HG03095 (cell line): ENCODE data around the gene HPS6.
"Not testable (repeated sequence)": the region's sequence is repeated elsewhere in the genome, so short reads cannot be mapped to it uniquely, and the experiment has no call there.

Source experiments
- ATAC-seq: cut with Tn5 transposase; IDR thresholded peaks from one replicate; pipeline ENCODE4 v1.9.1; 2021; ENCODE audit warnings: moderate library complexity; ENCODE audit not compliant: unreplicated experiment

The HPS6 gene

DNA sequence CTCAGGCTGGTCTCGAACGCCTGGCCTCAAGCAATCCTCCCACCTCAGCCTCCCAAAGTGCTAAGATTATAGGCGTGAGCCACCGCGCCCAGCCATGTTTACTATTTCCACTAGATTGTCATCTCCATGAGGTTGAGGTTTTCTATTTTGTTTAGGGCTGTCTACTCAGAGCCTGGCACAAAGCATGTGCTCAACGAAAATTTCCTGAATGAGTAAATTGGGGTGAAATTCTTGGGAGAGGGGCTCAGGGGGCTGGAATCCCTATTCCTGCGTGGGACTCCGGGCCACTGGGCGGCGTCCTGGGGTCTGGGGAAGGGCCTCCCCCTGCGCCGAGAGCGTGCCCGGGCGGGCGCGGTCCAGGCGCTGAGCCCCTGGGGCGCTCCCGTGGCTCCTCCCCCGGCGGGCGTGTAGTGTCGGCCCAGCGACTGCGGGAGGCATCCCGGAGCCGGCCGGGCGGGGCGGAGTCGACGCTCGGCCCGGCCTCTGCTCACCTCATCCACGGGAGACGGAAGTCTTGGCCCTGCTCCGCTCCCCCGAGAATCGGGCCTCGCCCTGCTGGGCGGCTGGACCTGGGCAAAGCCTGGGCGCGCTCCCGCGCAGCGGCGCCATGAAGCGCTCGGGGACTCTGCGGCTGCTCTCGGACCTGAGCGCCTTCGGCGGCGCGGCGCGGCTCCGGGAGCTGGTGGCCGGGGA is at the start of gene HPS6:
TSS of gene HPS6 (plus strand) at position 482 of the 693 bp plus-strand sequence. CDS start at position 608, 126 bp downstream.
- ATAC-seq: peak; percentile 95

DNA sequence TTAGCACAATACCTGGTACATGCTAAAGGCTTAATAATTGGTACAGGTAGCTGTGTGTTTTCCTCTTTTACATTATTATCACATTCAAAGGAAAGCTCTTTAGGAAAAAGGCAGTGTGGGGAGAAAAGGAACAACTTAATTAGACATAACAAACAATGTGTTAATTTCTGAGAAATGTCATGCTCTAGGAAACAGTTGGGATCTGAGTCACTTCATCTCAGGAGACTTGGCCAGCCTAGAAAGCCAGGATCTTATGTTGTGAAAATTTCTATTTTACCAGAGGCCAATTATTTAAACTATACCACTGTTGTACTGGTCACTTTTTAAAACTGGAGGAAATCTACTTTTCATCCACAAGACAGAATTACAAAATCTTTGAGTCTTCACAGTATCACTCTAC is 48.7 kb upstream of the HPS6 start:
- ATAC-seq: no peak

DNA sequence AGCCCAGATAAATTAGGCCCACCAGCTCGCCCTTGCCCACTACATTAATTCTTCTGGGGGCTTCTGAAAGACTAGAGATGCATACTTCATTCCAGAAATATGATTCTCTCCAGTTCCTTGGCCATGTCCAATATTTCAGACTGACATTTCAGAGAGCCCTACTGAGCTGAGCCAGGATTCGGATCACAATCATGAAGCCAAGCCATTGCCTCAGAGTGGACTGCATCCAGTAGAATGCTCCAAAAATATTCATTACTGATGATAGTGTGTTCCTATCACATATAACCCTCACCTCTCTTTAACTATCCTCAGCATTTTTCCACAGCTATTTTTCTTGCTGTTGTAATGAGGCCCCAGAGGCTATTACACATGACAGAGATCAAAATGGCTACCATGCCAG is 47.9 kb upstream of the HPS6 start:
- ATAC-seq: no peak

DNA sequence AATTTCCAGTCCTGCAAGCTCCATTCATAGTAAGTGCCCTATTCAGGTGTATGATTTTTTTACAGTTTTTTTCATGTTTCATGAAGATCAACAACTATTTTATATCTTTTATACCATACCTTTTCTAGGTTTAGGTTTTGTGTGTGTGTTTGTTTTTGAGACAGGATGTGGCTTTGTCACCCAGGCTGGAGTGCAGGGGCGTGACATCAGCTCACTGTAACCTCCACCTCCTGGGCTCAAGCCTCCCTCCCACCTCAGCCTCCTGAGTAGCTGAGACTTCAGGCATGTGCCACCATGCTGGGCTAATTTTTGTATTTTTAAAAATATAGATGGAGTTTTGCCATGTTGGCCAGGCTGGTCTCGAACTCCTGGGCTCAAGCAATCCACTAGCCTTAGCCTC is 44.2 kb upstream of the HPS6 start:
- ATAC-seq: no peak

DNA sequence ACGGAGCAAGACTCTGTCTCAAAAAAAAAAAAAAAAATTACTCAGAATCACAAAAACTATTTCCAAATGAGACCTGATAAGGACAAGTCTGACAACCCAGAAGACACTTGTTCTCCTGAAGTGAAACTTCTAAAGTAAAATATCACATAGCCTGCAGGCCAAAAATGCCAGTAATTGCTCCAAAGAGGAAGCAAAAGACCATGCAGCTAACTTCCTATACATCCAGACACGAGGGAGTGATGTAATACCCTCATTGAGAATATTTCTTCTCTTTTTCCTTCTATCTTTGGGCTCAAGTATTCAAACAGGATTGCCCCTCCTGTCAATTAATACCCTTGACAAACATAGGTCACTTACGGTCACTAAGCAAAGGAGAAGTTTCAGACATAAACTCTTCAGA is 40.4 kb upstream of the HPS6 start:
- ATAC-seq: no peak

DNA sequence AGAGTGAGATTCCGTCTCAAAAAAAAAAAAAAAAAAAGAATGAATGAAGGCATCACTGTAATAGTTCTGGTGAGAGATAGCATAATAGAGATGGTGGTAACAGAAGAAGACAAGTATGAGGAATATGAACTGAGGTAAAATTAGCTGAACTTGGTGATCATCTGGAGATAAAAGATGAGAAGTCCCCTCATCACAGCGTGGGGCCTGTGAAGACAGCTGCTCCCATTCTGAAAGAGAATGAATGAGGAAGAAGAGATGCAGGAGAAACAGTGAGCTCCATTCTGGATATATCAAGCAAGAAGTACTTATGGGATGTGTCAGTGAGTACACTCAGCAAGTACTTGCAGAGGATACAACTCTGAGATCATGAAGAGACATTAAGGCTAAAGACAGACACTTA is 37.9 kb upstream of the HPS6 start:
- no peak for ATAC-seq

DNA sequence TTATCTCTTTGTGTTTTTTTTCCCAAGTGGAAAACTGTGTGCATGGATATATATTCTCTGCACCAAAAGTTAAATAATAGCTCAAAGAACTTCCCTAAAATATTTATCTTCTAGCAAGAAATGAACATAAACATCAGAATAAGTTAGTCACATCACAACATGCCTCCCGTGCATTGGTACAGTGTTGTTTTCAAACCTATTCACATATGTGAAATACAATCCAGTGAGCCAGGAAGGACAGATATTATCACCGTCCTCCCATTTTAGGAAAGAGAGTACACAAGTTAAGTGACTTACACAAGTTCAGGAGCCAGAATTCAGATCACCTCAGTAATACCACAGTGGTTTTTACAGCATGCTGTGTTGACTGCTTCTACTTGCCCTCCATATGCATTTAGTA is 31.4 kb upstream of the HPS6 start:
- ATAC-seq: no peak

DNA sequence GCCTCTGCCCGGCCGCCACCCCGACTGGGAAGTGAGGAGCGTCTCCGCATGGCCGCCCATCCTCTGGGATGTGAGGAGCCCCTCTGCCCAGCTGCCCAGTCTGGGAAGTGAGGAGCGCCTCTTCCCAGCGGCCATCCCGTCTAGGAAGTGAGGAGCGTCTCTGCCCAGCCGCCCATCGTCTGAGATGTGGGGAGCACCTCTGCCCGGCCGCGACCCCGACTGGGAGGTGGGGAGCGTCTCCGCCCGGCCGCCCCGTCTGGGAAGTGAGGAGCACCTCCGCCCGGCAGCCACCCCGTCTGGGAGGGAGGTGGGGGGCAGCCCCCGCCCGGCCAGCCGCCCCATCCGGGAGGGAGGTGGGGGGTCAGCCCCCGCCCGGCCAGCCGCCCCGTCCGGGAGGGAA is 29.3 kb upstream of the HPS6 start:
- ATAC-seq: not testable (repeated sequence)

DNA sequence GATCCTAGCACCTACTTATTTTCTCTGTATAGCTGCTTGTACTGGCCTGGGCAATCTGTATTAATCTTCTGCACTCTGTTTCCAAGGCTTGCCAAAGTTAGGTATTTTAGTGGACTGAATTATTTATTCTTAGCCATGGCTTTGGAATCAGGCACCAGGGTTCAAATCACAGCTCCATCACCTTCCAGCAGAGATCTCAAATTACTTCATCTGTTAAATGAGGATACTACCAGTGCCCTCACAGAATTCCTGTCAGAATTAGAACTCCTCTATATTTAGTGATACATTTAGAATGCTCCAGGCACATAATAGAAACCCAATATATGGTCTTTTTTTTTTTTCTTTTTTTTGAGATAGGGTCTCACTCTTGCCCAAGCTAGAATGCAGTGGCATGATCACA is 26.7 kb upstream of the HPS6 start:
- no peak for ATAC-seq

DNA sequence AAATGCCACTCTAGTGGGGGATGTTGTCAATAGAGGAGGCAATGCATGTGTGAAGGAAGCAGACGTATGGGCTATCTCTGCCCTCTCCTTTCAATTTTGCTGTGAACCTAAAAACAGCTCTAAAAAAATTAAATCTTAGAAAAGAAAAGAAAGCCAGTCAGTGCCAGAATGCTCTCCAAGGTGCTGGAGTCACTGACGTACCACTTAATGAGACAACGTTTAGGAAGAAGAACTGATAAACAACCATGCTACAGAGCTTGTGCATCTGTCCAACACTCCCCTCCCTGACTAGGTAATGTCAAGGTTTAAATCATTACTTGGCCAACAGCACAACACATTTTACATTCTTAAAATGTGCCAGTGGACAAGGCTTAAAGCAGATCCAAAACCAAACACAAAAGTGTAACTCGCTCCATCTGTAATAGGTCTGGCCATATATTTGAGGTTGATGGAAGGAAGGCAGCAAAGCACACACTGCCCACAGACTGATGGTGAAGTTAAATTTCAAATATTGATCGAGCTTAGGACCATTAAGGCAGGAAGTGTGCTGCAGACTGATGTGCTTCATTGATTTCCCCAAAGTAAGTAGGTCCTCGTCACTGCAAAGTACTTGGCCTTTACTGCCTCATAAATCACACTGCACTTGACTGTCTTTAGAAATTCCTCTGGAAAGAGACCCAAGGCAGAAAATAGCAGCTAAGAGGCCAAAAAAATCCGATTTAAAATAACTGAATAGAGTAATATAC is 24.7 kb upstream of the HPS6 start:
- no peak for ATAC-seq

DNA sequence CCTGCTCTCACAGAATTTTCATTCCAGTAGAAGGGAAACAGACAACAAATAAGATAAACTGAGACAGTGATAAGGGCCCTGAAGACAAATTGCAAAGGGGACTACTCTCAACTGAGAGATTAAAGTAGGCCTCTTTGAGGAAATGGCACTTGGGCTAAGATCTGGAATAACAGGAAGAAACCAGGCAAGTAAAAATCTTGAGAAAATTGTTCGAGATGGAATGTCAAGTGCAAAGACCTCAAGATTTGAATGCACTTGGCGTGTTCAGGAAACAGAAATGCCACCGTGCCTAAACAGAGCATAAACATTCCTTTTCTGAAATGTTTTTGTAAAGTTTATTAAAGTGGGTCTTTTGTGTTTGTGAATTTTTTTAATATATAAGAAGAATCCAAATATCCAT is 19.9 kb upstream of the HPS6 start:
- ATAC-seq: no peak

DNA sequence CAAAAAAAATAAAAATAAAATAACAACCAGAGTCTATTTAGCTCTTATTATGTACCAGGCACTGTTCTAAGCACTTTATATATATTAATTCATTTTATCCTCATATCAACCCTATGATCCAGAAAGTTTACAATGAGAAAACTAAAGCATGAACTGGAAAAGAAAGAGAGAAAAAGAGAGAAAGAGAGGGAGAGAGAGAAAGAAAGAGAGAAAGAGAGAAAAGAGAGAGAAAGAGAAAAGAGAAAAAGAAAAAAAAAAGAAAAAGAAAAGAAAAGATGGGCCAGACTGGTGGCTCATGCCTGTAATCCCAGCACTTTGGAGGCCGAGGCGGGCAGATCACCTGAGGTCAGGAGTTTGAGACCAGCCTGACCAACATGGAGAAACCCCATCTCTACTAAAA is 19.1 kb upstream of the HPS6 start:
- no peak for ATAC-seq

DNA sequence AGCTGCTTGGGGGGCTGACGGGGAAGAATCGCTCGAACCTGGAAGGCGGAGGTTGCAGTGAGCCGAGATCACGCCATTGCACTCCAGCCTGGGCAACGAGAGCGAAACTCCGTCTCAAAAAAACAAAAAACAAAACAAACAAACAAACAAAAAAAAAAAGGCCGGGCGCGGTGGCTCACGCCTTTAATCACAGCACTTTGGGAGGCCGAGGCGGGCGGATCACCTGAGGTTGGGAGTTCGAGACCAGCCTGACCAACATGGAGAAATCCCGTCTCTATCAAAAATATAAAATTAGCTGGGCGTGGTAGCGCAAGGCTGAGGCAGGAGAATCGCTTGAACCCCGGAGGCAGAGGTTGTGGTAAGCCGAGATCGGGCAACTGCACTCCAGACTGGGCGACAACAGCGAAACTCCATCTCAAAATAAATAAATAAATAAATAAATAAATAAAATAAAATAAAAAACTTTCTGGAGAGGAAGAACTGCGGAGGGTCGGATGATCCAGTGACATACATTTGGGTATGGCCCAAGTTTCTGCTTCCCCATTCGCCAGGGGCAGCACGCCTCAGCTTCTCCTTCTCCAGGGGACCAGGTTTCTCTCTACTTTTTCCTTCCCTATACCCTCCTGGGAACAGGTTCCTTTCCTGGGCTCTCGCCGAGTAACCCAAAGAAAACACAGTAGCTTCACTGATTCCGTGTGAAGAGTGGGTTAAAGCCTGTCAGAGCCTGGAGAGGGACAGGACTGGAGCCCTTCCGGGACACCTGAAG is 10.1 kb upstream of the HPS6 start:
- ATAC-seq: not testable (repeated sequence)

DNA sequence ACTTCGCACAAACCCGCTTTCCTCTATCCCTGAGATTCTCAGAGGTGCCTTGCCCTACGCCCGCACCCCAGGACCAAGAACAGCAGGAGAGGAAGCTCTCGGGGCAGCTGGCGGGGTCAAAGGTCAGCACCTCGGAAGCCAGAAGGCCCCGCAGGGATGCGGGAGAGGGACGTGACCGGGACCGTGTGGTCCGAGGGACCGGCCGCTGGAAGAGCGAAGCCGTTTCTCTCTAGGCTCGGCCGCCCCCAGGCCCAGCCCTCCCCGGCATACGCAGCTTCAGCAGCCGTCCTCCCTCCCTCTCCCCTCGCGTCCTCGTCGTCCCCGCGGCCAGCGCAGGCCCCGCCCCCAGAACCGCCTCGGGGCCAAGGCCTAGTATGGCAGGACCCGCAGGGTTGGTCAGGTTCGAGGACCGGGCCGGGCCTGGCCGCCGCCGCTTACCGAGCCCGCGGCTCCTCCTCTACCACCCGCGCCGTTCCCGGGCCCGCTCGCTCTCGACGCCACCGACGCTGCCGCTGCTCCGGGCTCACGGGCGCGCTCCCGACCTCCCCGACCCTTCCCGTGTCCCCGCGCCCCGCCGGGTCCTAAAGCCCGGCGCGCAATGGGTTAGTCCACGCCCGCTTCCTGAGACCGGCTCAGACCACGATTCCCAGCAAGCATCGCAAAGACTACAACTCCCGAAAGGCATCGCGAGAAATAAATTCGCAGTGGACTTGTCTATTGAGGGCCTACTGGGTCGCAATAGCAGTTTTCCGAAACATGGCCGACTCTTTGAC is 9.3 kb upstream of the HPS6 start, which contains the start of gene ARMH3:
TSS of gene ARMH3 (minus strand) at position 527 of the 773 bp plus-strand sequence. CDS start 16,059 bp downstream, outside the sequence.
- peak; percentile 89 for ATAC-seq

DNA sequence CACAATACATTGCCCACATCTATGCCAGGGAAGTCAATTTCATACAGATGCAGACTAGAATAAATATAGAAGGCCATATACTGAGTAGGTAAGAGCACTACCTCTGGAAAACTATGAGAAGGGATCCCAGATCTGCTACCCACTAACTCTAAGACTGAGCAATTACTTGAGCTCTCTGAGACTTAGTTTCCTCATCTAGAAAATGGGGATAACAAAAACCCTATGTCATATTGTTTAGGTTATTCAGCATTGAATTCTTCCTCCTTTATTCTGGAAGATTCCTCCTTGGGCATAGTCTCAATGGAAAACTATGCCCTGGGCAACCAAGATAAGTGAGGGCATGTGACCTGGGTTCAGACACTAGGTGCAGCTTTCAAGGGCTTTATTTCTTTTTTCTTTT is 5.2 kb upstream of the HPS6 start:
- ATAC-seq: no peak

DNA sequence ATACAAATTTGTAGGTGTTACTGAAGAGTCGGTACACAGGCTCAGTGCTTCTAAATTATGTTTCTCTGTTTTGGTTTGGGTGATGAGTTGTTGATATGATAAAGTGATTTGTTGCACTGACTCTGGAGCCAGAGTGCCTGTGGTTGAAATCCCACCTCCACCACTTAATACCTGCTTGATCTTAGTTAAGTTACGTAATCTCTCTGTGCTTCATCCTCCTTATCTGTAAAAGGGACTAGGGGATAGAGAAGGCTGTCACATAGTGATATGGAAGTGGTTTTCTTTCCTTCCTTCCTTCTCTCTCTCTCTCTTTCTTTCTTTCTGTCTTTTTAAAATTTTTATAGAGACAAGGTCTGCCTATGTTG is 664 bp upstream of the HPS6 start:
- no peak for ATAC-seq

DNA sequence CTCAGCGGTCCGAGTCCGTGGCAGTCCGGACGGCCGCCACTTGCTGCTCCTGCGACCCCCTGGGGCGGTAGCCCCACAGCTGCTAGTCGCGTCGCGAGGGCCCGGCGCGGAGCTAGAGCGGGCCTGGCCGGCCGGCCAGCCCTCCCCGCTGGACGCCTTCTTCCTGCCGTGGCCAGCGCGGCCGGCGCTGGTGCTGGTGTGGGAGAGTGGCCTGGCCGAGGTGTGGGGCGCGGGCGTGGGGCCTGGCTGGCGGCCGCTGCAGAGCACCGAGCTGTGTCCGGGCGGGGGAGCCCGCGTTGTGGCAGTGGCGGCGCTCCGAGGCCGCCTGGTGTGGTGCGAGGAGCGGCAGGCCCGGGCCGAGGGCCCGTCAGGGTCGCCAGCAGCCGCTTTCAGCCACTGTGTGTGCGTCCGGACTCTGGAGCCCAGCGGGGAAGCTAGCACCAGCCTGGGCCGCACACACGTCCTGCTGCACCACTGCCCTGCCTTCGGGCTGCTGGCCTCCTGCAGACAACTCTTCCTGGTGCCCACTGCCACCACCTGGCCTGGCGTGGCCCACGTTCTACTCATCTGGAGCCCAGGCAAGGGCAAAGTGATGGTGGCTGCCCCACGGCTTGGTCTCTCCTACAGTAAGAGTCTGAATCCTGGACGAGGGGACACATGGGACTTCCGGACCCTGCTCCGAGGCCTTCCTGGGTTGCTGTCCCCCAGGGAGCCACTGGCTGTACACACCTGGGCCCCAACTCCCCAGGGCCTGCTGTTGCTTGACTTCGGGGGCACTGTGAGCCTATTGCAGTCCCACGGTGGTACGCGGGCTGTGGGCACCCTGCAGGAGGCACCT is 631 bp downstream of the HPS6 start:
- peak; percentile 12 for ATAC-seq

DNA sequence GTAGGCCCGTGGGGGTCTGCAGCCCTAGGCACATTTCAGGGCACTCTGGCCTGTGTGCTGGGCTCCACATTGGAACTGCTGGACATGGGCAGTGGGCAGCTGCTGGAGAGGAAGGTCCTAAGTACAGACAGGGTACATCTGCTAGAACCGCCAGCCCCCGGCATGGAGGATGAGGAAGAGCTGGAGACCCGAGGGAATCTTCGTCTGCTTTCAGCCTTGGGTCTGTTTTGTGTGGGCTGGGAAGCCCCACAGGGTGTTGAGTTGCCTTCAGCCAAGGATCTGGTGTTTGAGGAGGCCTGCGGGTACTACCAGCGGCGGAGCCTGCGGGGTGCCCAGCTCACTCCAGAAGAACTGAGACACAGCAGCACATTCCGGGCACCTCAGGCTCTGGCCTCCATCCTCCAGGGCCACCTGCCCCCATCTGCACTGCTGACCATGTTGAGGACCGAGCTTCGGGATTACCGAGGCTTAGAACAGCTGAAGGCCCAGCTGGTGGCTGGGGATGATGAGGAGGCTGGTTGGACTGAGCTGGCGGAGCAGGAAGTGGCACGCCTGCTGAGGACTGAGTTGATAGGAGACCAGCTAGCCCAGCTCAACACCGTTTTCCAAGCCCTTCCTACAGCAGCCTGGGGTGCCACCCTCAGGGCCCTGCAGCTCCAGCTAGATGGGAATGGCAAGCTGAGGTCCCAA is 1.4 kb downstream of the HPS6 start:
- ATAC-seq: no peak

DNA sequence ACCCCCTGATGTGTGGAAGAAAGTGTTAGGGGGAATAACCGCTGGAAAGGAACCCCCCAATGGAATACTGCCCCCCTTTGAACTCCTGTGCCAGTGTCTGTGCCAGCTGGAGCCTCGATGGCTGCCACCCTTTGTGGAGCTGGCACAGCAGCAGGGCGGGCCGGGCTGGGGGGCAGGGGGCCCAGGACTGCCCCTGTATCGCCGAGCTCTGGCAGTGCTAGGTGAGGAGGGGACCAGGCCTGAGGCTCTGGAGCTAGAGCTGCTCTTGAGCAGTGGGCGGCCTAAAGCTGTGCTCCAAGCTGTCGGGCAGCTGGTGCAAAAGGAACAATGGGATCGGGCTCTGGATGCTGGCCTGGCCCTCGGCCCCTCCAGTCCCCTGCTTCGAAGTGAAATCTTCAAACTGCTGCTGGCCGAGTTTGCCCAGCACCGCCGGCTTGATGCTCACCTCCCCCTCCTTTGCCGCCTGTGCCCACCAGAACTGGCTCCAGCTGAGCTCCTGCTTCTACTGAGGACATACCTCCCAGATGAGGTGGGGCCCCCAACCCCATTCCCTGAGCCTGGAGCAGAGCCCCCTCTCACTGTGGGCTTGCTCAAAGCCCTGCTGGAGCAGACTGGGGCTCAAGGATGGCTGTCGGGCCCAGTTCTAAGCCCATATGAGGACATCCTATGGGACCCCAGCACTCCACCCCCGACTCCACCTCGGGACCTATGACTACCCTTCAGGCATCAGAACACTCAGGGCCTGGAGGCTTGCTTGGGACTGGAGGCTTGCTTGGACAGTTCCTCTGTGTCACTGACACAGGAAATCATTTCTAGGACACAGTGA is 2.2 kb downstream of the HPS6 start:
- no peak for ATAC-seq
